GM21528 (cell line): ENCODE data around the gene NECAP2.
"Not testable (repeated sequence)": the region's sequence is repeated elsewhere in the genome, so short reads cannot be mapped to it uniquely, and the experiment has no call there.

Experiments
- ATAC-seq: cut with Tn5 transposase; IDR thresholded peaks from one replicate; pipeline ENCODE4 v1.9.1; 2021; ENCODE audit warnings: mild to moderate bottlenecking, moderate library complexity; ENCODE audit not compliant: unreplicated experiment, low FRiP score

NECAP2 gene

GRCh38 chr1:16491056-16491675, 50.6 kb downstream of the NECAP2 start:
- ATAC-seq, result no peak

GRCh38 chr1:16492937-16493336, 52.4 kb downstream of the NECAP2 start:
- ATAC-seq, result not testable (repeated sequence)

- not testable (repeated sequence) for ATAC-seq
Observed at GRCh38 chr1:16493731-16494130, 53.2 kb downstream of the NECAP2 start.

GRCh38 chr1:16497474-16497904, 57.0 kb downstream of the NECAP2 start:
- ATAC-seq, result not testable (repeated sequence)

GRCh38 chr1:16498047-16498446, 57.5 kb downstream of the NECAP2 start:
- not testable (repeated sequence) for ATAC-seq

- ATAC-seq, result peak; percentile 83
Observed at GRCh38 chr1:16498573-16499413, 58.3 kb downstream of the NECAP2 start.

- not testable (repeated sequence) for ATAC-seq
Observed at GRCh38 chr1:16500466-16500865, 59.9 kb downstream of the NECAP2 start.

- not testable (repeated sequence) for ATAC-seq
Observed at GRCh38 chr1:16500975-16501374, 60.5 kb downstream of the NECAP2 start.

- not testable (repeated sequence) for ATAC-seq
Observed at GRCh38 chr1:16501446-16501845, 60.9 kb downstream of the NECAP2 start.

- ATAC-seq, result no peak
Observed at GRCh38 chr1:16503494-16503893, 63.0 kb downstream of the NECAP2 start.

GRCh38 chr1:16505870-16506269, 65.3 kb downstream of the NECAP2 start:
- not testable (repeated sequence) for ATAC-seq

- ATAC-seq, result not testable (repeated sequence)
Observed at GRCh38 chr1:16506364-16507136, 66.0 kb downstream of the NECAP2 start.

GRCh38 chr1:16508861-16509445, 68.4 kb downstream of the NECAP2 start:
- ATAC-seq, result not testable (repeated sequence)
